ENCODE data around the gene CES4A. TPM values are rescaled to one million over a fixed set of nuclear protein-coding genes. Genes with fewer than 3 reads are reported as not detected.
A peak's percentile ranks its signal among the peaks of the same experiment; 100 is the strongest.

CES4A gene
- total RNA-seq, 4 donors from 2014 or later, result 13.7 to 26.5 (median 17.9) TPM

GRCh38 chr16:66996983-66997358 lies 8.6 kb downstream of the CES4A start:
- Histone ChIP-seq H3K4me1 (peaks cover 0 to 14% (median 7%) of the 10 kb centered on the region in 4 donors), H3K9me3 (no peaks in the 10 kb centered on the region)

GRCh38 chr16:67000384-67001351 lies 12.3 kb downstream of the CES4A start:
- Histone ChIP-seq H3K4me1 (peaks cover 0 to 14% (median 7%) of the 10 kb centered on the region in 4 donors), H3K27me3 (no peaks in the 10 kb centered on the region), H3K36me3 (no peaks in the 10 kb centered on the region), H3K9me3 (no peaks in the 10 kb centered on the region), H3K27ac (peak overlapping the region; percentile 37 to 69 (median 59)), H3K4me3 (peak overlapping the region; percentile 53 to 69 (median 62))
- DNase-seq, result peak; percentile 66 to 89 (median 78)
- TF ChIP-seq POLR2A (IDR thresholded peaks at IDR 0.05) (no peak), CTCF (IDR thresholded peaks at IDR 0.05) (peak in 1 of 6 experiments; percentile 2)

More at GRCh38 chr16:66996983-66997358, 8.6 kb downstream of the CES4A start:
- no peak for DNase-seq
- Histone ChIP-seq H3K4me3 (no peak overlapping the region), H3K27ac (peak overlapping the region in 1 of 4 donors; percentile 44), H3K27me3 (no peaks in the 10 kb centered on the region), H3K36me3 (no peaks in the 10 kb centered on the region)
- TF ChIP-seq CTCF (IDR thresholded peaks at IDR 0.05) (no peak), POLR2A (IDR thresholded peaks at IDR 0.05) (no peak)

- Histone ChIP-seq H3K4me3 (no peak overlapping the region), H3K27me3 (no peaks in the 10 kb centered on the region), H3K4me1 (peaks cover 0 to 14% (median 7%) of the 10 kb centered on the region in 4 donors), H3K27ac (no peak overlapping the region), H3K36me3 (no peaks in the 10 kb centered on the region), H3K9me3 (no peaks in the 10 kb centered on the region)
- no peak for TF ChIP-seq POLR2A (IDR thresholded peaks at IDR 0.05)
- no peak for TF ChIP-seq CTCF (IDR thresholded peaks at IDR 0.05)
- no peak for DNase-seq
Measured at GRCh38 chr16:67001726-67002125, 13.3 kb downstream of the CES4A start.

GRCh38 chr16:67006930-67007658 lies 18.7 kb downstream of the CES4A start:
- no peak for DNase-seq
- Histone ChIP-seq H3K4me3 (no peak overlapping the region), H3K9me3 (no peaks in the 10 kb centered on the region), H3K27me3 (no peaks in the 10 kb centered on the region), H3K4me1 (no peaks in the 10 kb centered on the region), H3K27ac (no peak overlapping the region), H3K36me3 (no peaks in the 10 kb centered on the region)
- TF ChIP-seq POLR2A (IDR thresholded peaks at IDR 0.05), result no peak
- no peak for TF ChIP-seq CTCF (IDR thresholded peaks at IDR 0.05)

GRCh38 chr16:67009158-67009557 lies 20.8 kb downstream of the CES4A start:
- no peak for TF ChIP-seq CTCF (IDR thresholded peaks at IDR 0.05)
- TF ChIP-seq POLR2A (IDR thresholded peaks at IDR 0.05), result no peak
- DNase-seq, result no peak

More at GRCh38 chr16:67009158-67009557, 20.8 kb downstream of the CES4A start:
- Histone ChIP-seq H3K4me3 (no peak overlapping the region), H3K36me3 (no peaks in the 10 kb centered on the region), H3K27ac (no peak overlapping the region), H3K27me3 (peaks cover 0 to 5% of the 10 kb centered on the region in 2 donors), H3K9me3 (no peaks in the 10 kb centered on the region), H3K4me1 (peaks cover 0 to 11% (median 8%) of the 10 kb centered on the region in 4 donors)

Measured in Peyer's patch (tissue), 4 donors.